IPS-18a (cell line): ENCODE data around the gene KCNV2.
A peak's percentile ranks its signal among the peaks of the same experiment; 100 is the strongest.
"Not testable (repeated sequence)": the region's sequence is repeated elsewhere in the genome, so short reads cannot be mapped to it uniquely, and the experiment has no call there.

Experiments
- H3K27ac ChIP-seq: one replicate; pipeline ENCODE4 v1.5.1; 2013; ENCODE audit warnings: low read length
- H3K27me3 ChIP-seq: one replicate; pipeline ENCODE4 v1.6.1; 2013; ENCODE audit warnings: mild to moderate bottlenecking, low read length; ENCODE audit not compliant: control insufficient read depth, insufficient read depth
- H3K36me3 ChIP-seq: one replicate; pipeline ENCODE4 v1.6.1; 2013; ENCODE audit warnings: low read depth, low read length; ENCODE audit not compliant: control insufficient read depth
- H3K4me1 ChIP-seq: one replicate; pipeline ENCODE4 v1.6.1; 2013; ENCODE audit warnings: low read depth, low read length; ENCODE audit not compliant: control insufficient read depth
- H3K4me3 ChIP-seq: one replicate; pipeline ENCODE4 v1.5.1; 2013; ENCODE audit warnings: low read length
- H3K9ac ChIP-seq: one replicate; pipeline ENCODE4 v1.6.1; 2013; ENCODE audit warnings: mild to moderate bottlenecking, low read length, moderate library complexity
- H3K9me3 ChIP-seq: one replicate; pipeline ENCODE4 v1.6.1; 2013; ENCODE audit warnings: low read depth, low read length; ENCODE audit not compliant: control insufficient read depth

KCNV2 gene

DNA sequence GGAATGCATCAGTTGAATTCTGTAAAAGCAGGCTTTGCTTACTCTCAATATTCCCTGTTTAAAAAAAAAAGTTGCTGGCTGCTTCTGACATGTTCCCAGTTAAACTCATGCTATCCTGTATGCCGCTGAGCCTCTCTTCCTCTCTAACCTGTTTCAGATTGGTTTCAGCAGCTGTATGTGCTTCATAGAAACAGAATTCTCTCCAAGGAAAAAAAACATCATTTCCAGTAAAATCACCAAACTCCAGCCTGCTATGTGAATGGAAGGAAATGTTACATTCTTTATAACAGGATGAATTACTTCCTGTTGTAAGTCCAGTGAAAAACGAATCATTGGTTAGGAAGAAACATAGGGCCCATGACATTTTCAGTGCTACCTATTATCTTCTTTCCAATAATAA lies 25.7 kb upstream of the KCNV2 start:
- H3K9me3 ChIP-seq, result no peaks in the 10 kb centered on the region
- no peaks in the 10 kb centered on the region for H3K27me3 ChIP-seq
- H3K4me3 ChIP-seq, result no peak overlapping the region
- no peak overlapping the region for H3K9ac ChIP-seq
- H3K4me1 ChIP-seq, result no peaks in the 10 kb centered on the region
- H3K27ac ChIP-seq, result no peak overlapping the region
- no peaks in the 10 kb centered on the region for H3K36me3 ChIP-seq

DNA sequence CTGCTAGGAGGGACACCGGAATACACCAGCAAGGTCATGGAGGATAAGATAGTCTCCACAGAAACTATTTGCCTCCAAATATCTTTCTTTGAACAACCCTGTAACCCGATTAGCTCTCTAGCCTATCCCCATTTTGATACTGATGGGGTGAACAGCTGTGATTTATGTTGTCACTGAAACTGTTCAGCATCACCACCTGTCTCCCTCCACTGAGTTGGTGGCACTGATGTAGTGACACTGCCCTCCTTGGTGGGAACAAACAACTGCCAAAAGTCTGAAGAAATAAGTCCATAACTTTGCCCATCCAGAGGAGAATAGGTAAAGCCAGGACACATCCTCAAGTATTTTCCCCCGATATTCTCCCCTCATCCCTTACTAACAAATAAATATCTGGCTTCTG lies 24.3 kb upstream of the KCNV2 start:
- Histone ChIP-seq H3K4me1 (no peaks in the 10 kb centered on the region), H3K9ac (no peak overlapping the region), H3K27me3 (no peaks in the 10 kb centered on the region), H3K27ac (no peak overlapping the region), H3K36me3 (no peaks in the 10 kb centered on the region), H3K9me3 (no peaks in the 10 kb centered on the region), H3K4me3 (no peak overlapping the region)

DNA sequence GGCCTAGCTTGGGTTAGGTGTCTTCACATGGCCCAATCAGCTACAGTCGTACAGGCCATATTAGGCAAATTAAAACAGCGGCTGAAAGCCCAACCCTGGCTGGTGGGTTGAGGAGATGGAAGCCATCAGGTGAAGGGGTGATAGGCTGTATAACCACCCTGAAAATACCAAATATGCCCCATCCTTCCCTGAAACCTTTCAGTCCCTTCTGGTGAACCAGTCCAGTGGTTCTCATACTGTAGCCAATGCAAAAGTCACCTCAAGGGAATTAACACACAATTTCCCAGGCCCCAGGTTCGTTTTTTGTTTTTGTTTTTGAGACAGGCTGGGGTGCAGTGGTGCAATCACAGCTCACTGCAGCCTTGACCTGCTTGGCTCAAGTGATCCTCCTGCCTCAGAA lies 19.8 kb upstream of the KCNV2 start:
- H3K9me3 ChIP-seq, result no peaks in the 10 kb centered on the region
- H3K4me1 ChIP-seq, result peaks cover 19% of the 10 kb centered on the region
- no peak overlapping the region for H3K4me3 ChIP-seq
- H3K9ac ChIP-seq, result no peak overlapping the region
- H3K36me3 ChIP-seq, result no peaks in the 10 kb centered on the region
- no peaks in the 10 kb centered on the region for H3K27me3 ChIP-seq
- H3K27ac ChIP-seq, result no peak overlapping the region

DNA sequence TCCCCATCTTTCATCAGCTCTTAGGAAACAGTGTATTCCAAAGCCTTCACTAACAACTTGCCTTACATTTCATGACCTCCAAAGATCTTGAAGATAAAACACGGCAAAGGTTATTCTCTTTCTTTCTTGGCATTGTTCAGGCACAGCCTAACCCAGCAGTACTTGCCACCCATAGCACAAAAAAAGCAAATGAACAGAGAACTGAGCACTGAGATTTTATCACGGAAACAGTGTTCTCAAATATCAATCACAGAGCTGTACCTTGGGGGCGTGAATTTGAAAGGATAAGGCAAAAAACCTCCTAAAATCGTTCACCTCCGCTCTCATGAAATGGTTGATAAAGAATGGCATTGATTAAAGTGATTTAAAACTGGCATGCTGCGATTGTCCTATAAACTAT lies 16.9 kb upstream of the KCNV2 start:
- no peaks in the 10 kb centered on the region for H3K27me3 ChIP-seq
- no peak overlapping the region for H3K27ac ChIP-seq
- no peak overlapping the region for H3K9ac ChIP-seq
- no peaks in the 10 kb centered on the region for H3K36me3 ChIP-seq
- H3K4me1 ChIP-seq, result peaks cover 19% of the 10 kb centered on the region
- peak overlapping the region; percentile 25 for H3K4me3 ChIP-seq
- no peaks in the 10 kb centered on the region for H3K9me3 ChIP-seq

DNA sequence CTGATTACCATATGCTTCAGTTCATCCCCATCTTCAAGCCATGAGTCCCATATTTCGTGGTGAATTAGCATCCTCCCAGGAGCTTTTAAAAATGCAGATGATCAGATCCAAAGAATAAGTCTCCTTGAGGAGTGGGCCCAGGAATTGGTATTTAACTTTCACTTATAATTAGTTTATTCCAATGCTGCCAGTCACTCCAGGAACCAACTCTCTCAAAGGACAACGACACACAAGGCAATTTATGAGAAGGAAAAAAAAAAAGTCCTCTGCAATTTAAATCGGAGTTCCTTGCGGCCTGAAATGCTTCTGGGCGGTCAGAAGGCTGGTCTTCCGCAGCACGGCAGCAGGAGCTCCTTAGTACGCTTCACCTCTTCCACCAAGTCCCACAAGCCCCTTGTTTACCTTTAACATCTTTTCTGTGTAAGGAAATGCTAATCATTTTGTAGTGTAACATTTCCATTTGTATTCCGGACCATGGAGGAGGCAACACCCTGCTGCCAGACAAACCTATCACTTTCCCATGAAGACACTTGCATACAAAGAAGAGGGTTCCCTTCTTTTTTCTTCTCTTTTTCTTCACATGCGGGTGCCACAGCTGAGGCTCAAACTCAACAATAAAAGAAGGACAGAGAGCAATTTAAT lies 16.3 kb upstream of the KCNV2 start:
- Histone ChIP-seq H3K27ac (peak overlapping the region; percentile 37), H3K4me3 (peak overlapping the region; percentile 25), H3K9ac (peak overlapping the region; percentile 7), H3K36me3 (no peaks in the 10 kb centered on the region), H3K4me1 (peaks cover 19% of the 10 kb centered on the region), H3K27me3 (no peaks in the 10 kb centered on the region), H3K9me3 (no peaks in the 10 kb centered on the region)

DNA sequence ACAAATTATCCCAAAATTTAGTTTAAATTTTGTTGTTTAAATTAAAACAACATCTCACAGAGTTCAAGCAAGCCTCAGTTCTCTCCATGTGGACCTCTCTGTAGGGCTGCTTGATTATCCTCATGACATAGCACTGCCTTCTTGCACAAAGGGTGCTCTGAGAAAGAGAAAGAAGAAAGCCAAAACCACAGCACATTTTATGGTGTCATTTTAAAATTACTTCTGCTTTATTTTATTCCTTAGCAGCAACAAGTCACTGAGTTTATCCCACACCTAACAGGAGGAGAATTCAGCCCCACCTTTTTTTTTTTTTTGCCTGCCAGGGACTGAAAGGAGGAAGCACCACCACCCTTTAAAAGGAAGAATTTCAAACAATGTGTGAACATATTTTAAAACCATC lies 12.8 kb upstream of the KCNV2 start:
- Histone ChIP-seq H3K9ac (no peak overlapping the region), H3K9me3 (no peaks in the 10 kb centered on the region), H3K27me3 (no peaks in the 10 kb centered on the region), H3K36me3 (no peaks in the 10 kb centered on the region), H3K27ac (no peak overlapping the region), H3K4me1 (peaks cover 19% of the 10 kb centered on the region), H3K4me3 (no peak overlapping the region)

DNA sequence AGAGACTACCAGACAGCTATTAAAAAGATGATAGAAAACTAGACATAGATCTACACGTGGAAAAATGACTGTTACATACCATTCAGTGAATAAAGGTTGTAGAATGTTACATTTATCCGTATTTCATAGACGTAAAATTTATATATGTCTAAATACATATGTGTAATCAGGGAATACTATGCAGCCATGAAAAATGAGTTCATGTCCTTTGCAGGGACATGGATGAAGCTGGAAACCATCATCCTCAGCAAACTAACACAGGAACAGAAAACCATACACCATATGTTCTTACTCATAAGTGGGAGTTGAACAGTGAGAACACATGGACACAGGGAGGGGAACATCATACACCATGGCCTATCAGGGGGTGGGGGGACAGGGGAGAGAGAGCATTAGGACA lies 10.1 kb upstream of the KCNV2 start:
- H3K4me3 ChIP-seq, H3K4me1 ChIP-seq, H3K9ac ChIP-seq, H3K27ac ChIP-seq, H3K9me3 ChIP-seq, H3K27me3 ChIP-seq, H3K36me3 ChIP-seq: not testable (repeated sequence)

DNA sequence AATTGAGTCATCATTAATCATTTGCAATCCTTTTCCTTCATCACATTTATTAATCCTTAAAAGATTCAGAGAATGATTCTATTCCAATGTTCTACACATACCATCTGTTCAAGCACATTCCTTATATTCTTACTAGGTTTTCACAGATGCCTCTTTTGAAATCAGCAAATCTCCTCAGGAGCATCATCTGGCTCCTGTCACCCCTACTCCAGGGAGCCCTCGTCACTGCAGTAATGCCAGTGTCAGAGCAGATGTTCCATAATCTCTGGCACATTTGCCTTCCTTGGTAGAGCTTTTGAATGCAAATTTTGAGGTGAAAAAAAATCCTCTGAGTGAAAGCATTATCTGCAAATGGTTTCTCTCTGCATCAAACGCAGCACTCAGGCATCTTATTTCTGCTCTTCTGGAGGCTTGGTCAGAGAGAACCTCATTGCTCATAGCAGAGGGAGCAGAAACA lies 7.6 kb upstream of the KCNV2 start:
- H3K27ac ChIP-seq, result no peak overlapping the region
- H3K4me3 ChIP-seq, result no peak overlapping the region
- H3K9me3 ChIP-seq, result no peaks in the 10 kb centered on the region
- no peak overlapping the region for H3K9ac ChIP-seq
- H3K36me3 ChIP-seq, result no peaks in the 10 kb centered on the region
- H3K27me3 ChIP-seq, result no peaks in the 10 kb centered on the region
- H3K4me1 ChIP-seq, result peaks cover 3% of the 10 kb centered on the region

DNA sequence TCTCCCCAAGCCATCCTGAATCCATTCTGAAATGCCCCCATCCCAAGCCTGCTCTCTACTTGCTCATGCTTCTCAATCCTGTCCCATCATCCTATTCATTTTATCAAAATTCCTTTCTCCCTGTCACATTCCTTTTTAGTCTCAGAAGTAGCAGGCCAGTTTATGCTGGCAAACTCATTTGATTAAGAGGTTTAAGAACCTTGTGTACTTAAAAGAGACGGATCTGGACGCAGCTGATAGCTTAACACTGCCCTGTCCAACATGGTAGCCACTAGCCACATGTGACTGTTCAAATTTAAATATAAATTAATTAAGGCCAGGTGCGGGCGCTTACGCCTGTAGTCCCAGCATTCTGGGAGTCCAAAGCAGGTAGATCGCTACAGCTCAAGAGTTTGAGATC lies 5.6 kb upstream of the KCNV2 start:
- H3K36me3 ChIP-seq, result no peaks in the 10 kb centered on the region
- H3K9me3 ChIP-seq, result no peaks in the 10 kb centered on the region
- H3K27me3 ChIP-seq, result no peaks in the 10 kb centered on the region
- no peak overlapping the region for H3K27ac ChIP-seq
- H3K9ac ChIP-seq, result no peak overlapping the region
- peaks cover 3% of the 10 kb centered on the region for H3K4me1 ChIP-seq
- H3K4me3 ChIP-seq, result no peak overlapping the region

DNA sequence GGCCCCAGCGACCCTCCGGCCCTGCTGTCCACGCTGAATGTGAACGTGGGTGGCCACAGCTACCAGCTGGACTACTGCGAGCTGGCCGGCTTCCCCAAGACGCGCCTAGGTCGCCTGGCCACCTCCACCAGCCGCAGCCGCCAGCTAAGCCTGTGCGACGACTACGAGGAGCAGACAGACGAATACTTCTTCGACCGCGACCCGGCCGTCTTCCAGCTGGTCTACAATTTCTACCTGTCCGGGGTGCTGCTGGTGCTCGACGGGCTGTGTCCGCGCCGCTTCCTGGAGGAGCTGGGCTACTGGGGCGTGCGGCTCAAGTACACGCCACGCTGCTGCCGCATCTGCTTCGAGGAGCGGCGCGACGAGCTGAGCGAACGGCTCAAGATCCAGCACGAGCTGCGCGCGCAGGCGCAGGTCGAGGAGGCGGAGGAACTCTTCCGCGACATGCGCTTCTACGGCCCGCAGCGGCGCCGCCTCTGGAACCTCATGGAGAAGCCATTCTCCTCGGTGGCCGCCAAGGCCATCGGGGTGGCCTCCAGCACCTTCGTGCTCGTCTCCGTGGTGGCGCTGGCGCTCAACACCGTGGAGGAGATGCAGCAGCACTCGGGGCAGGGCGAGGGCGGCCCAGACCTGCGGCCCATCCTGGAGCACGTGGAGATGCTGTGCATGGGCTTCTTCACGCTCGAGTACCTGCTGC lies 839 bp downstream of the KCNV2 start:
- no peak overlapping the region for H3K27ac ChIP-seq
- no peak overlapping the region for H3K9ac ChIP-seq
- no peak overlapping the region for H3K4me3 ChIP-seq
- H3K4me1 ChIP-seq, result no peaks in the 10 kb centered on the region
- no peaks in the 10 kb centered on the region for H3K9me3 ChIP-seq
- H3K36me3 ChIP-seq, result no peaks in the 10 kb centered on the region
- no peaks in the 10 kb centered on the region for H3K27me3 ChIP-seq

DNA sequence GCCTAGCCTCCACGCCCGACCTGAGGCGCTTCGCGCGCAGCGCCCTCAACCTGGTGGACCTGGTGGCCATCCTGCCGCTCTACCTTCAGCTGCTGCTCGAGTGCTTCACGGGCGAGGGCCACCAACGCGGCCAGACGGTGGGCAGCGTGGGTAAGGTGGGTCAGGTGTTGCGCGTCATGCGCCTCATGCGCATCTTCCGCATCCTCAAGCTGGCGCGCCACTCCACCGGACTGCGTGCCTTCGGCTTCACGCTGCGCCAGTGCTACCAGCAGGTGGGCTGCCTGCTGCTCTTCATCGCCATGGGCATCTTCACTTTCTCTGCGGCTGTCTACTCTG lies 1.4 kb downstream of the KCNV2 start:
- no peaks in the 10 kb centered on the region for H3K4me1 ChIP-seq
- no peak overlapping the region for H3K27ac ChIP-seq
- no peak overlapping the region for H3K4me3 ChIP-seq
- H3K27me3 ChIP-seq, result no peaks in the 10 kb centered on the region
- no peak overlapping the region for H3K9ac ChIP-seq
- H3K36me3 ChIP-seq, result no peaks in the 10 kb centered on the region
- no peaks in the 10 kb centered on the region for H3K9me3 ChIP-seq

DNA sequence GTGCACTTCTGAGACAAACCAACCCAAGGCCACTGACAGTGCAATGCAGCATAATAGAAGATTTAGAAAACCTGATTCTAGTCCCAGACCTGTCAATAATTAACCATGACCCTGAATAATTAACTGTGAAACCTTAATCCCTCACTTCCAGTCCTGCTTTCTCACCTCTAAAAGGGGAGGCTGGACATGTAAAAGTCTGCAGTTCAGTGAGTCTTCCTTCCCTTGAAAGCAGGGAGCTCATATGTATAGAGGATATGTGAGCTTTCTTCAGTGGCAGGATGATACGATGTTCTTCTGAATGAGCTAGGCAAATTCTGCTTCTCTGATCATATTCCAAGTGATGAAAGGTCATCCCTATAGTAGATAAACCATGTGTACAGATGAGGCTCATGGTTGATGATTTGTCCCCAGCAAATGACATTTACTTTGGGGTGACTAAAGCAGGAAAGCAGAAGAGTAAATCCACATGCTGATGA lies 2.9 kb downstream of the KCNV2 start:
- H3K4me3 ChIP-seq, result no peak overlapping the region

More for the DNA sequence above, 2.9 kb downstream of the KCNV2 start:
- Histone ChIP-seq H3K9me3 (no peaks in the 10 kb centered on the region), H3K36me3 (no peaks in the 10 kb centered on the region), H3K9ac (no peak overlapping the region), H3K27me3 (no peaks in the 10 kb centered on the region), H3K27ac (no peak overlapping the region), H3K4me1 (no peaks in the 10 kb centered on the region)
